ENCODE results near the gene MALRD1. TPM values are rescaled to one million over a fixed set of nuclear protein-coding genes. Genes with fewer than 3 reads are reported as not detected.

The MALRD1 gene
- total RNA-seq, 1 donor from 2014 or later = 0.28 TPM

- Mint-ChIP-seq H3K27me3 (ENCODE audit: unreplicated experiment) (peaks cover 3% of the 10 kb centered on the region), H3K4me3 (ENCODE audit: unreplicated experiment) (no peak overlapping the region), H3K9me3 (ENCODE audit: unreplicated experiment) (no peaks in the 10 kb centered on the region), H3K4me1 (ENCODE audit: unreplicated experiment) (peaks cover 3% of the 10 kb centered on the region), H3K27ac (ENCODE audit: unreplicated experiment) (no peak overlapping the region), H3K36me3 (ENCODE audit: low read depth, unreplicated experiment) (no peaks in the 10 kb centered on the region)
- no peak for TF ChIP-seq CTCF (IDR thresholded peaks at IDR 0.05; ENCODE audit: unreplicated experiment)
- no peak for DNase-seq (ENCODE audit: low spot score)
Measured at GRCh38 chr10:19493917-19494316, 445.3 kb downstream of the MALRD1 start.

- no peak for TF ChIP-seq CTCF (IDR thresholded peaks at IDR 0.05; ENCODE audit: unreplicated experiment)
- Mint-ChIP-seq H3K4me1 (ENCODE audit: unreplicated experiment) (no peaks in the 10 kb centered on the region), H3K4me3 (ENCODE audit: unreplicated experiment) (no peak overlapping the region), H3K9me3 (ENCODE audit: unreplicated experiment) (no peaks in the 10 kb centered on the region), H3K27ac (ENCODE audit: unreplicated experiment) (no peak overlapping the region), H3K27me3 (ENCODE audit: unreplicated experiment) (peaks cover 3% of the 10 kb centered on the region), H3K36me3 (ENCODE audit: low read depth, unreplicated experiment) (no peaks in the 10 kb centered on the region)
- no peak for DNase-seq (ENCODE audit: low spot score)
Measured at GRCh38 chr10:19497026-19497425, 448.4 kb downstream of the MALRD1 start.

- no peak for DNase-seq (ENCODE audit: low spot score)
- Mint-ChIP-seq H3K36me3 (ENCODE audit: low read depth, unreplicated experiment) (no peaks in the 10 kb centered on the region), H3K27ac (ENCODE audit: unreplicated experiment) (no peak overlapping the region), H3K27me3 (ENCODE audit: unreplicated experiment) (peaks cover 3% of the 10 kb centered on the region), H3K4me1 (ENCODE audit: unreplicated experiment) (no peaks in the 10 kb centered on the region), H3K9me3 (ENCODE audit: unreplicated experiment) (no peaks in the 10 kb centered on the region), H3K4me3 (ENCODE audit: unreplicated experiment) (no peak overlapping the region)
- TF ChIP-seq CTCF (IDR thresholded peaks at IDR 0.05; ENCODE audit: unreplicated experiment) = no peak
Measured at GRCh38 chr10:19498393-19499290, 450.0 kb downstream of the MALRD1 start.

GRCh38 chr10:19499291-19499770 lies 450.7 kb downstream of the MALRD1 start:
- no peak for DNase-seq (ENCODE audit: low spot score)
- H3K27me3 Mint-ChIP-seq (ENCODE audit: unreplicated experiment) = peaks cover 3% of the 10 kb centered on the region
- H3K4me1 Mint-ChIP-seq (ENCODE audit: unreplicated experiment) = no peaks in the 10 kb centered on the region
- no peak for TF ChIP-seq CTCF (IDR thresholded peaks at IDR 0.05; ENCODE audit: unreplicated experiment)
- H3K27ac Mint-ChIP-seq (ENCODE audit: unreplicated experiment) = no peak overlapping the region
- H3K4me3 Mint-ChIP-seq (ENCODE audit: unreplicated experiment) = no peak overlapping the region
- no peaks in the 10 kb centered on the region for H3K9me3 Mint-ChIP-seq (ENCODE audit: unreplicated experiment)
- no peaks in the 10 kb centered on the region for H3K36me3 Mint-ChIP-seq (ENCODE audit: low read depth, unreplicated experiment)

GRCh38 chr10:19500959-19501358 lies 452.4 kb downstream of the MALRD1 start:
- no peaks in the 10 kb centered on the region for H3K9me3 Mint-ChIP-seq (ENCODE audit: unreplicated experiment)
- no peak for DNase-seq (ENCODE audit: low spot score)
- no peak overlapping the region for H3K4me3 Mint-ChIP-seq (ENCODE audit: unreplicated experiment)
- H3K4me1 Mint-ChIP-seq (ENCODE audit: unreplicated experiment) = no peaks in the 10 kb centered on the region
- no peak overlapping the region for H3K27ac Mint-ChIP-seq (ENCODE audit: unreplicated experiment)
- no peak for TF ChIP-seq CTCF (IDR thresholded peaks at IDR 0.05; ENCODE audit: unreplicated experiment)
- peaks cover 3% of the 10 kb centered on the region for H3K27me3 Mint-ChIP-seq (ENCODE audit: unreplicated experiment)
- H3K36me3 Mint-ChIP-seq (ENCODE audit: low read depth, unreplicated experiment) = no peaks in the 10 kb centered on the region
